GM10266 (cell line): ENCODE data around the gene ABHD17C.

Experiments
- DNase-seq: peaks from one replicate; pipeline ENCODE4 v3.0.0; 2012; ENCODE audit errors: extremely low spot score
- CTCF ChIP-seq: IDR thresholded peaks from 2 replicates; pipeline ENCODE4 v1.5.1; 2012; ENCODE audit warnings: mild to moderate bottlenecking, low read depth; ENCODE audit not compliant: control insufficient read depth, insufficient read depth; ENCODE audit errors: missing control alignments

The ABHD17C gene

GRCh38 chr15:80783260-80783659, 88.2 kb downstream of the ABHD17C start:
- no peak for DNase-seq

GRCh38 chr15:80785335-80785734, 90.2 kb downstream of the ABHD17C start:
- no peak for TF ChIP-seq CTCF
- no peak for DNase-seq

More at GRCh38 chr15:80783260-80783659, 88.2 kb downstream of the ABHD17C start:
- TF ChIP-seq CTCF, result no peak

- DNase-seq, result no peak
- TF ChIP-seq CTCF, result no peak
Observed at GRCh38 chr15:80785811-80786354, 90.8 kb downstream of the ABHD17C start.

GRCh38 chr15:80787316-80787715, 92.2 kb downstream of the ABHD17C start:
- no peak for TF ChIP-seq CTCF
- DNase-seq, result no peak

GRCh38 chr15:80788536-80788935, 93.4 kb downstream of the ABHD17C start:
- no peak for DNase-seq
- TF ChIP-seq CTCF, result no peak

GRCh38 chr15:80789296-80789695, 94.2 kb downstream of the ABHD17C start:
- DNase-seq, result no peak
- TF ChIP-seq CTCF, result no peak

- no peak for DNase-seq
- no peak for TF ChIP-seq CTCF
Observed at GRCh38 chr15:80789796-80790195, 94.7 kb downstream of the ABHD17C start.
